ENCODE measurements around the gene TJP2.

Gene TJP2

DNA sequence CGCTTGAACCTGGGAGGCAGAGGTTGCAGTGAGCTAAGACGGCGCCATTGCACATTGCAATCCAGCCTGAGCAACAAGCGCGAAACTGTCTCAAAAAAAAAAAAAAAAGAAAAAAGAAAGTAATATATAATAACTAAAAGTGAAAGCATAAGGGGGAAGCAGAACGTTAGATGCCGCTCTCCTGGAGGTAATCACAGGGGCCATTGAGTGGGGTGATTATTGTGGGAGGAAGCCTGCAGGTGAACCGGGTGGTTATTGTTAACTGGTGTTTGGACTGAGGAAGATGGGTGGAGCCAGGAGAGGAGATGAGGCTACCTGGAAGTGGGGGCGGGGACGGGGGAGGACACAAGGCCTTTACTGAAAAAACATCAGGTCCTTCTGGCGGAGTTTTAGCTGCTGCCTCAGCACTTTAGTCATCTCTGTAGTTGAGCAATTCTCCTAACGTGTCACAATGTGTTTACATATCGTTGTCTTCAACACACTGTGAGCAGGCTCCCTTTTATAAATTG is 5.3 kb upstream of the TJP2 start:
- TF ChIP-seq, protein P1, sequence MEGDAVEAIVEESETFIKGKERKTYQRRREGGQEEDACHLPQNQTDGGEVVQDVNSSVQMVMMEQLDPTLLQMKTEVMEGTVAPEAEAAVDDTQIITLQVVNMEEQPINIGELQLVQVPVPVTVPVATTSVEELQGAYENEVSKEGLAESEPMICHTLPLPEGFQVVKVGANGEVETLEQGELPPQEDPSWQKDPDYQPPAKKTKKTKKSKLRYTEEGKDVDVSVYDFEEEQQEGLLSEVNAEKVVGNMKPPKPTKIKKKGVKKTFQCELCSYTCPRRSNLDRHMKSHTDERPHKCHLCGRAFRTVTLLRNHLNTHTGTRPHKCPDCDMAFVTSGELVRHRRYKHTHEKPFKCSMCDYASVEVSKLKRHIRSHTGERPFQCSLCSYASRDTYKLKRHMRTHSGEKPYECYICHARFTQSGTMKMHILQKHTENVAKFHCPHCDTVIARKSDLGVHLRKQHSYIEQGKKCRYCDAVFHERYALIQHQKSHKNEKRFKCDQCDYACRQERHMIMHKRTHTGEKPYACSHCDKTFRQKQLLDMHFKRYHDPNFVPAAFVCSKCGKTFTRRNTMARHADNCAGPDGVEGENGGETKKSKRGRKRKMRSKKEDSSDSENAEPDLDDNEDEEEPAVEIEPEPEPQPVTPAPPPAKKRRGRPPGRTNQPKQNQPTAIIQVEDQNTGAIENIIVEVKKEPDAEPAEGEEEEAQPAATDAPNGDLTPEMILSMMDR (IDR thresholded peaks at IDR 0.05; ENCODE audit: unreplicated experiment in 3 of 3): no peak
- Mint-ChIP-seq H3K4me3 (no peak overlapping the region), H3K27me3 (ENCODE audit: low read depth) (peaks cover 25% of the 10 kb centered on the region), H3K36me3 (ENCODE audit: low read depth) (no peaks in the 10 kb centered on the region), H3K27ac (peak overlapping the region in 1 of 3 experiments; percentile 51), H3K9me3 (no peaks in the 10 kb centered on the region), H3K4me1 (no peaks in the 10 kb centered on the region)

DNA sequence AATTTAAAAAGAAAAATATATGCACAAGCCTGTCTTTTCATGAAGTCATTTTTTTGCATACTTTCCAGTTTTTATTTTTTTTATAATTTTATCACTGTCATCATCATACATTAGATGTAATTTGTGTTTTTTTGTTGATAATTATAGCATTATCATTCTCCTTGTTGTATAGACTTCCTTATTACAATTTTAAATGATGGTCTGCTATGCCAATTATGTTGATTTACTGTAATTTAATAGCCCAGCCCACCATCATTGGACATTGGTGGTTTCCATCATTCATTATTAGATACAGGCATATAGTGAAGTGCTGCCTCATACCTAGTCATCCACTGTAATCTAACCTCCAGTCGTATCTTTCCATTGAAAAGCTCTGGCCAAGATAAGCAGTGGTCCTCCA is 3.8 kb upstream of the TJP2 start:
- H3K36me3 Mint-ChIP-seq (ENCODE audit: low read depth): no peaks in the 10 kb centered on the region
- peaks cover 36% of the 10 kb centered on the region for H3K27me3 Mint-ChIP-seq (ENCODE audit: low read depth)
- H3K4me1 Mint-ChIP-seq: peaks cover 7% of the 10 kb centered on the region
- no peaks in the 10 kb centered on the region for H3K9me3 Mint-ChIP-seq
- H3K27ac Mint-ChIP-seq: no peak overlapping the region
- no peak overlapping the region for H3K4me3 Mint-ChIP-seq
- TF ChIP-seq, protein P1 (IDR thresholded peaks at IDR 0.05; ENCODE audit: unreplicated experiment in 3 of 3): no peak

DNA sequence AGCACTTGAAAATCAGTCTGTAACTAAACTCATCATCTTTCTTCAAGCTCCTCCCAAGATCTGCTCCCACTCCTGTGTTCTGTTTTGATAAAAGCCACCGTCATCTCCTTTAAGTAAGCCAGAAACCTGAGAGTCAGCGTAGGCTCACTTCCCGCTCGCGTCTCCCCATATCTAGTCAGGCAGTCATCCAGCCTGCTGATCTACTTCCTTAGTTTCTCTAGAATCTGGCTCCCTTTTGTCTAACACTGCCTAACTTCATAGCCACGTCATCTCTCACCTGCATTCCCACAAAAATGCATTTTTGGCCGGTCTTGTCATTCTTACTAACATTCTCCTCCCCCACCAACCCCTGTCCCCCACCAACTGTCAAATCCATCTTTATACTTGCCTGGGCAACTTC is 3.0 kb upstream of the TJP2 start:
- Mint-ChIP-seq H3K27ac (no peak overlapping the region), H3K4me3 (no peak overlapping the region), H3K36me3 (ENCODE audit: low read depth) (no peaks in the 10 kb centered on the region), H3K4me1 (peaks cover 12% of the 10 kb centered on the region), H3K9me3 (no peaks in the 10 kb centered on the region), H3K27me3 (ENCODE audit: low read depth) (peaks cover 44% of the 10 kb centered on the region)
- TF ChIP-seq, protein P1 (IDR thresholded peaks at IDR 0.05; ENCODE audit: unreplicated experiment in 3 of 3): no peak

DNA sequence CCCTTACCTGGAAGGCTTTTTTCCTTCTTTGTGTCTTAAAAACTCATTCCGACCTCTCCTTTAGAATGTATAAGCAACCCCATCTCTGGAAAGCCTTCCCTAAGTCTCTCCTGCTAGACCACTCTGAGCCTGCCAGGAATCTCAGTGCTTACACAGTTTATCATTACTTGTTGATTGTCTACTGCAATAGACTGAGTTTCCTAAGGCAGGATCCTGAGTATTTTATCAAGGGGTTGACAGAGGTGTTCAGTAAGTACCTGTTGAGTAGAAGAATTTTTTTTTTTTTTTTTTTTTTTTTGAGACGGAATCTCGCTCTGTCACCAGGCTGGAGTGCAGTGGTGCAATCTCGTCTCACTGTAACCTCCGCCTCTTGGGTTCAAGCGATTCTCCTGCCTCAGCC is 2.6 kb upstream of the TJP2 start:
- no peaks in the 10 kb centered on the region for H3K36me3 Mint-ChIP-seq (ENCODE audit: low read depth)
- peaks cover 49% of the 10 kb centered on the region for H3K27me3 Mint-ChIP-seq (ENCODE audit: low read depth)
- no peak overlapping the region for H3K27ac Mint-ChIP-seq
- no peak overlapping the region for H3K4me3 Mint-ChIP-seq
- H3K9me3 Mint-ChIP-seq: no peaks in the 10 kb centered on the region
- peaks cover 16% of the 10 kb centered on the region for H3K4me1 Mint-ChIP-seq
- TF ChIP-seq, protein P1 (IDR thresholded peaks at IDR 0.05; ENCODE audit: unreplicated experiment in 3 of 3): no peak

DNA sequence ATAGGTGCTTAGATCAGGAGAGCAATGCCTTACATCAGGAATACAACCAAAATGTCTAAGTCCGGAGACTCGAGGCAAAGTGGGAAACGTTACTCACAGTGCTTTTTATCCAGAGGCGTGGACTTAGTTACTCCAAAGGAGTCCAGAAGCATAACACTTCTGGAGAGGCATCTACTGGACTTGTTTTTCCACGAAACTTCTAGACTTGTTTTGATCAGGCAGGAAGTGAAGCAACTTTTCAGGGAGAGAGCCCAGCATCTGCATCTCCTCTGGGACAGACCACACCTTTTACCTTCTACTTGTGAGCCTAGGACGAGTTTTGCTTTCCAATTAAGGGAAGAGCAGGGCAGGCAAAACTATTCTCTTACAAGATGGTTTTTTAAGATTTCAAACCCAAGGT is 1.2 kb upstream of the TJP2 start:
- H3K4me3 Mint-ChIP-seq: peak overlapping the region; percentile 81 to 87 (median 85)
- H3K9me3 Mint-ChIP-seq: no peaks in the 10 kb centered on the region
- TF ChIP-seq, protein P1 (IDR thresholded peaks at IDR 0.05; ENCODE audit: unreplicated experiment in 3 of 3): no peak
- no peaks in the 10 kb centered on the region for H3K36me3 Mint-ChIP-seq (ENCODE audit: low read depth)
- H3K27ac Mint-ChIP-seq: no peak overlapping the region
- peaks cover 17% of the 10 kb centered on the region for H3K4me1 Mint-ChIP-seq
- peaks cover 54% of the 10 kb centered on the region for H3K27me3 Mint-ChIP-seq (ENCODE audit: low read depth)

DNA sequence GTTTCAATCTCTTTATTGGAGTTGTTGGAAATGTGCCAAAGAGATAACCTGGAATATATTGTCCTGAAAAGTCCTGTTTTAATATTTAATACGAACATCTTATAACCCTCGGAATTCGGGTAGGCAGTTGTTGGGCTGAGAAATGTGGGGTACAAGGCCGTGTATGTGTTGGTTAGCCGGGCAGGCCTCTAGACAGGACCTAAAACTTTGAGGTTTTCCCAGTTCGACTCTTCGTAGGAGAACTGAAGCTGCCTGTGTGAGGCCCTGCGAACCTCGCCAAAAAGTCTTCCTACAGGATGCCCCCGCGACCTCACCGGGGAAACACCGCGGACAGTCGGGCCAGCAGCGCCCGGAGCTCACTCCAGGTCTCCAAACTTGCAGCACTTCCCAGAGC is 583 bp upstream of the TJP2 start:
- Mint-ChIP-seq H3K9me3 (no peaks in the 10 kb centered on the region), H3K4me3 (peak overlapping the region; percentile 81 to 87 (median 85)), H3K4me1 (peaks cover 17% of the 10 kb centered on the region), H3K27ac (no peak overlapping the region), H3K36me3 (ENCODE audit: low read depth) (no peaks in the 10 kb centered on the region), H3K27me3 (ENCODE audit: low read depth) (peaks cover 54% of the 10 kb centered on the region)
- TF ChIP-seq, protein P1 (IDR thresholded peaks at IDR 0.05; ENCODE audit: unreplicated experiment in 3 of 3): no peak

Measured in nephron (organoid).